ENCODE data around the gene MYH14. TPM values are rescaled to one million over a fixed set of nuclear protein-coding genes. Genes with fewer than 3 reads are reported as not detected.

Gene MYH14
- total and polyA plus RNA-seq, 4 experiments from 2014 or later, result not detected

GRCh38 chr19:50258918-50259372 lies 55.5 kb downstream of the MYH14 start:
- DNase-seq, result no peak
- ChIA-PET POLR2A (ENCODE audit: partially characterized antibody) (no interaction called here), CTCF (ENCODE audit: partially characterized antibody) (no interaction called here)
- Histone ChIP-seq H3K4me3 (ENCODE audit: low read length in 2 of 2) (no peak overlapping the region), H3K9me3 (ENCODE audit: control insufficient read depth in 1 of 2, low read length in 2 of 2) (no peaks in the 10 kb centered on the region), H3K27me3 (ENCODE audit: insufficient read depth, low read length) (no peaks in the 10 kb centered on the region), H3K4me1 (ENCODE audit: insufficient read depth, low read length) (no peaks in the 10 kb centered on the region), H3K36me3 (ENCODE audit: insufficient read depth, low read length) (no peaks in the 10 kb centered on the region), H3K27ac (ENCODE audit: low read depth, low read length) (no peak overlapping the region)
- no peak overlapping the region for H3K4me3 Mint-ChIP-seq
- H3K4me1 Mint-ChIP-seq, result no peaks in the 10 kb centered on the region
- peaks cover 0 to 30% (median 12%) of the 10 kb centered on the region in 8 donors for H3K9me3 Mint-ChIP-seq
- H3K36me3 Mint-ChIP-seq, result peaks cover 0 to 6% of the 10 kb centered on the region in 2 donors
- intact Hi-C loops (cut with micrococcal nuclease), result no loop called here
- H3K27me3 Mint-ChIP-seq, result peaks cover 9 to 19% of the 10 kb centered on the region in 2 donors
- peak overlapping the region in 1 of 7 donors; percentile 20 for H3K27ac Mint-ChIP-seq

DNA sequence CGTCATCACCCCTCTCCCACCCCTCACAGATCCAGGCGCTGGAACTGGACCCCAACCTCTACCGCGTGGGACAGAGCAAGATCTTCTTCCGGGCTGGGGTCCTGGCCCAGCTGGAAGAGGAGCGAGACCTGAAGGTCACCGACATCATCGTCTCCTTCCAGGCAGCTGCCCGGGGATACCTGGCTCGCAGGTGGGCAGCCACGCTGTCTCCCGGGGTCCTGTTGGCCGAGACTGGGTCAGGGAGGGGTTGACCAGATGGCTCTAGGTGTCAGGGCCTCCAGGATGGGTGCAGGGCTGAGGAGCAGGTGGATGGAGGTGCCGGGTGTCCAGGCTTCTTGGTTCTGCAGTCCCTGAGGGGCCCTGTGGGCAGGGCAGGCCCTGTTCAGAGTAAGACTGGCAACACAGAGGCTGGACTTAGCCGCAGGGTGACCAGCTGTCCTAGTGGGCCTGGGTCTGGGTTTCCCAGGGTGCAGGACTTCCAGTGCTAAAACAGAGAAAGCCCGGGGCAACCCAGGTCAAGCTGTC lies 58.1 kb downstream of the MYH14 start:
- no peaks in the 10 kb centered on the region for H3K4me1 ChIP-seq (ENCODE audit: insufficient read depth, low read length)
- Mint-ChIP-seq H3K9me3 (peaks cover 0 to 12% (median 0%) of the 10 kb centered on the region in 8 donors), H3K27ac (no peak overlapping the region), H3K36me3 (no peaks in the 10 kb centered on the region), H3K4me1 (peaks cover 0 to 2% (median 0%) of the 10 kb centered on the region in 4 donors), H3K4me3 (no peak overlapping the region), H3K27me3 (peaks cover 7 to 21% of the 10 kb centered on the region in 2 donors)
- ChIA-PET POLR2A (ENCODE audit: partially characterized antibody) (no interaction called here), CTCF (ENCODE audit: partially characterized antibody) (no interaction called here)
- H3K9me3 ChIP-seq (ENCODE audit: control insufficient read depth in 1 of 2, low read length in 2 of 2), result no peaks in the 10 kb centered on the region
- no peaks in the 10 kb centered on the region for H3K27me3 ChIP-seq (ENCODE audit: insufficient read depth, low read length)
- H3K4me3 ChIP-seq (ENCODE audit: low read length in 2 of 2), result no peak overlapping the region
- H3K36me3 ChIP-seq (ENCODE audit: insufficient read depth, low read length), result no peaks in the 10 kb centered on the region
- no peak for DNase-seq
- H3K27ac ChIP-seq (ENCODE audit: low read depth, low read length), result no peak overlapping the region
- intact Hi-C loops (cut with micrococcal nuclease), result no loop called here

GRCh38 chr19:50263176-50263575 lies 59.8 kb downstream of the MYH14 start:
- no peak overlapping the region for H3K4me3 ChIP-seq (ENCODE audit: low read length in 2 of 2)
- H3K9me3 ChIP-seq (ENCODE audit: control insufficient read depth in 1 of 2, low read length in 2 of 2), result no peaks in the 10 kb centered on the region
- CTCF ChIA-PET (ENCODE audit: partially characterized antibody), result no interaction called here
- Mint-ChIP-seq H3K9me3 (peaks cover 0 to 2% (median 0%) of the 10 kb centered on the region in 8 donors), H3K36me3 (no peaks in the 10 kb centered on the region), H3K4me3 (no peak overlapping the region), H3K27ac (no peak overlapping the region), H3K4me1 (peaks cover 0 to 4% (median under 1%) of the 10 kb centered on the region in 4 donors), H3K27me3 (peaks cover 9 to 19% of the 10 kb centered on the region in 2 donors)
- POLR2A ChIA-PET (ENCODE audit: partially characterized antibody), result no interaction called here
- no peaks in the 10 kb centered on the region for H3K4me1 ChIP-seq (ENCODE audit: insufficient read depth, low read length)
- no peaks in the 10 kb centered on the region for H3K27me3 ChIP-seq (ENCODE audit: insufficient read depth, low read length)
- no peak for DNase-seq
- intact Hi-C loops (cut with micrococcal nuclease), result no loop called here
- H3K36me3 ChIP-seq (ENCODE audit: insufficient read depth, low read length), result no peaks in the 10 kb centered on the region
- H3K27ac ChIP-seq (ENCODE audit: low read depth, low read length), result no peak overlapping the region

GRCh38 chr19:50264483-50265186 lies 61.2 kb downstream of the MYH14 start:
- Mint-ChIP-seq H3K36me3 (no peaks in the 10 kb centered on the region), H3K4me1 (peaks cover 0 to 4% (median under 1%) of the 10 kb centered on the region in 4 donors), H3K9me3 (peaks cover 0 to 3% (median 0%) of the 10 kb centered on the region in 8 donors), H3K4me3 (no peak overlapping the region), H3K27ac (no peak overlapping the region), H3K27me3 (peaks cover 10 to 24% of the 10 kb centered on the region in 2 donors)
- DNase-seq, result no peak
- H3K4me1 ChIP-seq (ENCODE audit: insufficient read depth, low read length), result no peaks in the 10 kb centered on the region
- H3K27ac ChIP-seq (ENCODE audit: low read depth, low read length), result no peak overlapping the region
- H3K27me3 ChIP-seq (ENCODE audit: insufficient read depth, low read length), result no peaks in the 10 kb centered on the region
- H3K4me3 ChIP-seq (ENCODE audit: low read length in 2 of 2), result no peak overlapping the region
- ChIA-PET CTCF (ENCODE audit: partially characterized antibody) (no interaction called here), POLR2A (ENCODE audit: partially characterized antibody) (no interaction called here)
- intact Hi-C loops (cut with micrococcal nuclease), result no loop called here
- H3K9me3 ChIP-seq (ENCODE audit: control insufficient read depth in 1 of 2, low read length in 2 of 2), result no peaks in the 10 kb centered on the region
- no peaks in the 10 kb centered on the region for H3K36me3 ChIP-seq (ENCODE audit: insufficient read depth, low read length)

- H3K27ac Mint-ChIP-seq, result no peak overlapping the region
- Histone ChIP-seq H3K27me3 (ENCODE audit: insufficient read depth, low read length) (no peaks in the 10 kb centered on the region), H3K9me3 (ENCODE audit: control insufficient read depth in 1 of 2, low read length in 2 of 2) (no peaks in the 10 kb centered on the region), H3K36me3 (ENCODE audit: insufficient read depth, low read length) (no peaks in the 10 kb centered on the region), H3K27ac (ENCODE audit: low read depth, low read length) (no peak overlapping the region), H3K4me3 (ENCODE audit: low read length in 2 of 2) (no peak overlapping the region), H3K4me1 (ENCODE audit: insufficient read depth, low read length) (no peaks in the 10 kb centered on the region)
- peaks cover 0 to 4% (median under 1%) of the 10 kb centered on the region in 4 donors for H3K4me1 Mint-ChIP-seq
- peaks cover 10 to 24% of the 10 kb centered on the region in 2 donors for H3K27me3 Mint-ChIP-seq
- CTCF ChIA-PET (ENCODE audit: partially characterized antibody), result interaction anchor here (0.6 kb wide), 1 partner anchor 279 kb away, joined by 3 read pairs; no protein-coding TSS in a partner anchor
- POLR2A ChIA-PET (ENCODE audit: partially characterized antibody), result no interaction called here
- no peak overlapping the region for H3K4me3 Mint-ChIP-seq
- DNase-seq, result no peak
- intact Hi-C loops (cut with micrococcal nuclease), result no loop called here
- no peaks in the 10 kb centered on the region for H3K36me3 Mint-ChIP-seq
- H3K9me3 Mint-ChIP-seq, result peaks cover 0 to 3% (median 0%) of the 10 kb centered on the region in 8 donors
These were observed 62.6 kb downstream of the MYH14 start for GRCh38 chr19:50266041-50266440.

- H3K27me3 Mint-ChIP-seq, result peaks cover 10 to 26% of the 10 kb centered on the region in 2 donors
- H3K4me1 ChIP-seq (ENCODE audit: insufficient read depth, low read length), result no peaks in the 10 kb centered on the region
- H3K9me3 Mint-ChIP-seq, result peaks cover 0 to 3% (median 0%) of the 10 kb centered on the region in 8 donors
- DNase-seq, result no peak
- H3K27ac Mint-ChIP-seq, result no peak overlapping the region
- no peaks in the 10 kb centered on the region for H3K36me3 ChIP-seq (ENCODE audit: insufficient read depth, low read length)
- H3K27ac ChIP-seq (ENCODE audit: low read depth, low read length), result no peak overlapping the region
- ChIA-PET POLR2A (ENCODE audit: partially characterized antibody) (no interaction called here), CTCF (ENCODE audit: partially characterized antibody) (no interaction called here)
- no peaks in the 10 kb centered on the region for H3K9me3 ChIP-seq (ENCODE audit: control insufficient read depth in 1 of 2, low read length in 2 of 2)
- no peaks in the 10 kb centered on the region for H3K36me3 Mint-ChIP-seq
- no peaks in the 10 kb centered on the region for H3K27me3 ChIP-seq (ENCODE audit: insufficient read depth, low read length)
- H3K4me1 Mint-ChIP-seq, result peaks cover 0 to 4% (median under 1%) of the 10 kb centered on the region in 4 donors
- H3K4me3 Mint-ChIP-seq, result no peak overlapping the region
- no peak overlapping the region for H3K4me3 ChIP-seq (ENCODE audit: low read length in 2 of 2)
- intact Hi-C loops (cut with micrococcal nuclease), result no loop called here
These were observed 63.5 kb downstream of the MYH14 start for GRCh38 chr19:50266896-50267295.

DNA sequence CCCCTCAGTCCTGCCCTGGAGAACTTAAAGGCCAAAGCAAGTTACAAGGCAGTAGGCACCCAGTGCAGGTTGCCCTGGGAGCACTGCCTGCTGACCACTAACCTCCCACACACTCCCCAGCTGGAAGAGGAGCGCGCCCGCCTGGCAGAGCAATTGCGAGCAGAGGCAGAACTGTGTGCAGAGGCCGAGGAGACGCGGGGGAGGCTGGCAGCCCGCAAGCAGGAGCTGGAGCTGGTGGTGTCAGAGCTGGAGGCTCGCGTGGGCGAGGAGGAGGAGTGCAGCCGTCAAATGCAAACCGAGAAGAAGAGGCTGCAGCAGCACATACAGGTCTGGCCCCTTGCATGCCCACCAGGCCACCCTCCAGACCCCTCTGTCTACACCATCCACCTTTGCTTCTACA lies 64.6 kb downstream of the MYH14 start:
- POLR2A ChIA-PET (ENCODE audit: partially characterized antibody), result no interaction called here

More for the DNA sequence above, 64.6 kb downstream of the MYH14 start:
- Mint-ChIP-seq H3K36me3 (no peaks in the 10 kb centered on the region), H3K27ac (no peak overlapping the region), H3K27me3 (peaks cover 12 to 24% of the 10 kb centered on the region in 2 donors), H3K4me3 (no peak overlapping the region), H3K4me1 (peaks cover 0 to 4% (median under 1%) of the 10 kb centered on the region in 4 donors), H3K9me3 (peaks cover 0 to 3% (median 0%) of the 10 kb centered on the region in 8 donors)
- CTCF ChIA-PET (ENCODE audit: partially characterized antibody), result no interaction called here
- H3K27me3 ChIP-seq (ENCODE audit: insufficient read depth, low read length), result no peaks in the 10 kb centered on the region
- intact Hi-C loops (cut with micrococcal nuclease), result no loop called here
- DNase-seq, result no peak
- H3K36me3 ChIP-seq (ENCODE audit: insufficient read depth, low read length), result no peaks in the 10 kb centered on the region
- no peaks in the 10 kb centered on the region for H3K4me1 ChIP-seq (ENCODE audit: insufficient read depth, low read length)
- H3K4me3 ChIP-seq (ENCODE audit: low read length in 2 of 2), result no peak overlapping the region
- no peaks in the 10 kb centered on the region for H3K9me3 ChIP-seq (ENCODE audit: control insufficient read depth in 1 of 2, low read length in 2 of 2)
- no peak overlapping the region for H3K27ac ChIP-seq (ENCODE audit: low read depth, low read length)
